Liver (tissue), 9 donors: ENCODE measurements around the gene UFD1. TPM values are rescaled to one million over a fixed set of nuclear protein-coding genes. Genes with fewer than 3 reads are reported as not detected.

Experiments used
- DNase-seq: peaks from one replicate; pipeline ENCODE4 v3.0.0-alpha.2; 2017; ENCODE audit warnings: low spot score
- H3K27ac ChIP-seq, 2 donors: one replicate each; pipeline ENCODE4 v1.7.0; 2013; ENCODE audit warnings: inconsistent platforms in 2 of 2, low read length in 2 of 2, control low read depth in 1 of 2, low read depth in 1 of 2, mild to moderate bottlenecking in 1 of 2
- H3K27me3 ChIP-seq, 4 donors: one replicate each; pipeline versions ENCODE4 v1.6.1 to v1.7.0; 2013; ENCODE audit warnings: low read length in 3 of 4, inconsistent platforms in 1 of 4, mild to moderate bottlenecking in 1 of 4, moderate library complexity in 1 of 4; ENCODE audit not compliant: control insufficient read depth in 4 of 4, insufficient read depth in 4 of 4
- H3K36me3 ChIP-seq, 4 donors: one replicate each; pipeline versions ENCODE4 v1.6.1 to v1.7.0; 2013; ENCODE audit warnings: low read length in 3 of 4, mild to moderate bottlenecking in 3 of 4, low read depth in 1 of 4, moderate library complexity in 1 of 4; ENCODE audit not compliant: control insufficient read depth in 4 of 4, insufficient read depth in 3 of 4
- H3K4me1 ChIP-seq, 4 donors: one replicate each; pipeline versions ENCODE4 v1.6.1 to v1.7.0; 2013; ENCODE audit warnings: low read length in 3 of 4, mild to moderate bottlenecking in 3 of 4, moderate library complexity in 1 of 4; ENCODE audit not compliant: control insufficient read depth in 4 of 4, insufficient read depth in 4 of 4
- H3K4me3 ChIP-seq, 3 donors: one replicate each; pipeline versions ENCODE4 v1.6.1 to v1.7.0; 2013; ENCODE audit warnings: low read length in 3 of 3, control low read depth in 1 of 3, low read depth in 1 of 3, mild to moderate bottlenecking in 1 of 3
- H3K9ac ChIP-seq, 2 donors: one replicate each; pipeline ENCODE4 v1.7.0; 2013; ENCODE audit warnings: low read length in 2 of 2, mild to moderate bottlenecking in 2 of 2, moderate library complexity in 2 of 2, control low read depth in 1 of 2, low read depth in 1 of 2
- H3K9me3 ChIP-seq, 4 donors: one replicate each; pipeline versions ENCODE4 v1.6.1 to v1.7.0; 2013; ENCODE audit warnings: low read length in 3 of 4; ENCODE audit not compliant: control insufficient read depth in 4 of 4
- EGR1 ChIP-seq, 2 donors: IDR thresholded peaks; 2 replicates each; pipeline ENCODE4 v1.6.1; 2016 to 2018; ENCODE audit warnings: antibody characterized with exemption in 2 of 2, low read depth in 2 of 2
- FOXA1 ChIP-seq: IDR thresholded peaks from 2 replicates; pipeline ENCODE4 v1.6.1; 2016; ENCODE audit warnings: antibody characterized with exemption
- FOXA2 ChIP-seq: IDR thresholded peaks from 2 replicates; pipeline ENCODE4 v1.6.1; 2016; ENCODE audit warnings: antibody characterized with exemption
- SP1 ChIP-seq: IDR thresholded peaks from 2 replicates; pipeline ENCODE4 v1.6.1; 2018; ENCODE audit warnings: antibody characterized with exemption, mild to moderate bottlenecking
- WGBS: extraction: QIAGEN DNeasy Blood & Tissue Kit; methylation state at CpG from one replicate; pipeline ENCODE4 v1.1.7; 2013; 5-methylcytosine and 5-hydroxymethylcytosine counted together
- polyA plus RNA-seq, 2 donors: library from polyadenylated mRNA; stranded (reverse) in 1 of 2; unstranded in 1 of 2; fragments of 200-250 nt in 1 of 2; fragments of >200 nt in 1 of 2; fragmentation: Nextera tagmentation in 1 of 2; extraction: Ambion mirVana in 1 of 2; gene quantifications; one replicate each; pipeline versions ENCODE4 v1.2.1 to v1.2.3, GENCODE V29; 2013 to 2015
- total RNA-seq, 2 donors: library from RNA; depleted of rRNA; stranded (reverse); fragments of >200 nt; gene quantifications; one replicate each; pipeline ENCODE4 v1.2.3, GENCODE V29; 2014
- TF ChIP-seq, protein P1 (sequence below): IDR thresholded peaks from 2 replicates; pipeline ENCODE4 v1.6.1; 2016; ENCODE audit warnings: antibody characterized with exemption
- TF ChIP-seq, protein P2 (sequence below): IDR thresholded peaks from 2 replicates; pipeline ENCODE4 v1.6.1; 2016; ENCODE audit warnings: antibody characterized with exemption, mild to moderate bottlenecking
- TF ChIP-seq, protein P3 (sequence below): IDR thresholded peaks from 2 replicates; pipeline ENCODE4 v1.6.1; 2016; ENCODE audit warnings: antibody characterized with exemption
- donor health status: healthy.
- donor health status: healthy.
- donor health status: healthy.
- donor health status: healthy.
- donor health status: healthy.

Gene UFD1
- total and polyA plus RNA-seq, 4 donors = 28.2 to 64.2 (median 54.6) TPM

GRCh38 chr22:19461506-19461905, 17.5 kb downstream of the UFD1 start:
- TF ChIP-seq, protein P1, sequence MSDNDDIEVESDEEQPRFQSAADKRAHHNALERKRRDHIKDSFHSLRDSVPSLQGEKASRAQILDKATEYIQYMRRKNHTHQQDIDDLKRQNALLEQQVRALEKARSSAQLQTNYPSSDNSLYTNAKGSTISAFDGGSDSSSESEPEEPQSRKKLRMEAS = no peak
- TF ChIP-seq EGR1 (IDR thresholded peaks at IDR 0.05; ENCODE audit: low read depth in 2 of 2) = no peak
- TF ChIP-seq, protein P2, sequence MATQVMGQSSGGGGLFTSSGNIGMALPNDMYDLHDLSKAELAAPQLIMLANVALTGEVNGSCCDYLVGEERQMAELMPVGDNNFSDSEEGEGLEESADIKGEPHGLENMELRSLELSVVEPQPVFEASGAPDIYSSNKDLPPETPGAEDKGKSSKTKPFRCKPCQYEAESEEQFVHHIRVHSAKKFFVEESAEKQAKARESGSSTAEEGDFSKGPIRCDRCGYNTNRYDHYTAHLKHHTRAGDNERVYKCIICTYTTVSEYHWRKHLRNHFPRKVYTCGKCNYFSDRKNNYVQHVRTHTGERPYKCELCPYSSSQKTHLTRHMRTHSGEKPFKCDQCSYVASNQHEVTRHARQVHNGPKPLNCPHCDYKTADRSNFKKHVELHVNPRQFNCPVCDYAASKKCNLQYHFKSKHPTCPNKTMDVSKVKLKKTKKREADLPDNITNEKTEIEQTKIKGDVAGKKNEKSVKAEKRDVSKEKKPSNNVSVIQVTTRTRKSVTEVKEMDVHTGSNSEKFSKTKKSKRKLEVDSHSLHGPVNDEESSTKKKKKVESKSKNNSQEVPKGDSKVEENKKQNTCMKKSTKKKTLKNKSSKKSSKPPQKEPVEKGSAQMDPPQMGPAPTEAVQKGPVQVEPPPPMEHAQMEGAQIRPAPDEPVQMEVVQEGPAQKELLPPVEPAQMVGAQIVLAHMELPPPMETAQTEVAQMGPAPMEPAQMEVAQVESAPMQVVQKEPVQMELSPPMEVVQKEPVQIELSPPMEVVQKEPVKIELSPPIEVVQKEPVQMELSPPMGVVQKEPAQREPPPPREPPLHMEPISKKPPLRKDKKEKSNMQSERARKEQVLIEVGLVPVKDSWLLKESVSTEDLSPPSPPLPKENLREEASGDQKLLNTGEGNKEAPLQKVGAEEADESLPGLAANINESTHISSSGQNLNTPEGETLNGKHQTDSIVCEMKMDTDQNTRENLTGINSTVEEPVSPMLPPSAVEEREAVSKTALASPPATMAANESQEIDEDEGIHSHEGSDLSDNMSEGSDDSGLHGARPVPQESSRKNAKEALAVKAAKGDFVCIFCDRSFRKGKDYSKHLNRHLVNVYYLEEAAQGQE = no peak
- TF ChIP-seq FOXA2 = no peak
- TF ChIP-seq FOXA1 = no peak
- no peak for TF ChIP-seq SP1
- 95% methylated on average over 1 of the region's 1 CpG for WGBS
- H3K9me3 ChIP-seq = no peaks in the 10 kb centered on the region
- H3K4me3 ChIP-seq = no peak overlapping the region
- H3K9ac ChIP-seq = no peak overlapping the region
- no peak overlapping the region for H3K27ac ChIP-seq
- no peak for DNase-seq
- H3K36me3 ChIP-seq = peaks cover 6 to 56% (median 42%) of the 10 kb centered on the region in 4 donors
- no peaks in the 10 kb centered on the region for H3K4me1 ChIP-seq
- H3K27me3 ChIP-seq = no peaks in the 10 kb centered on the region

- Histone ChIP-seq H3K27ac (no peak overlapping the region), H3K4me1 (no peaks in the 10 kb centered on the region), H3K27me3 (no peaks in the 10 kb centered on the region), H3K36me3 (peaks cover 5 to 58% (median 44%) of the 10 kb centered on the region in 4 donors), H3K4me3 (no peak overlapping the region), H3K9me3 (no peaks in the 10 kb centered on the region), H3K9ac (no peak overlapping the region)
- 85% methylated on average over 2 of the region's 2 CpGs for WGBS
- DNase-seq = no peak
- no peak for TF ChIP-seq EGR1 (IDR thresholded peaks at IDR 0.05; ENCODE audit: low read depth in 2 of 2)
- TF ChIP-seq, protein P3, sequence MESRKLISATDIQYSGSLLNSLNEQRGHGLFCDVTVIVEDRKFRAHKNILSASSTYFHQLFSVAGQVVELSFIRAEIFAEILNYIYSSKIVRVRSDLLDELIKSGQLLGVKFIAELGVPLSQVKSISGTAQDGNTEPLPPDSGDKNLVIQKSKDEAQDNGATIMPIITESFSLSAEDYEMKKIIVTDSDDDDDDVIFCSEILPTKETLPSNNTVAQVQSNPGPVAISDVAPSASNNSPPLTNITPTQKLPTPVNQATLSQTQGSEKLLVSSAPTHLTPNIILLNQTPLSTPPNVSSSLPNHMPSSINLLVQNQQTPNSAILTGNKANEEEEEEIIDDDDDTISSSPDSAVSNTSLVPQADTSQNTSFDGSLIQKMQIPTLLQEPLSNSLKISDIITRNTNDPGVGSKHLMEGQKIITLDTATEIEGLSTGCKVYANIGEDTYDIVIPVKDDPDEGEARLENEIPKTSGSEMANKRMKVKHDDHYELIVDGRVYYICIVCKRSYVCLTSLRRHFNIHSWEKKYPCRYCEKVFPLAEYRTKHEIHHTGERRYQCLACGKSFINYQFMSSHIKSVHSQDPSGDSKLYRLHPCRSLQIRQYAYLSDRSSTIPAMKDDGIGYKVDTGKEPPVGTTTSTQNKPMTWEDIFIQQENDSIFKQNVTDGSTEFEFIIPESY = no peak
- TF ChIP-seq, protein P2 = no peak
Observed at GRCh38 chr22:19460036-19460435, 19.0 kb downstream of the UFD1 start.
